IMR-90 (cell line): ENCODE data around the gene FBXL13. TPM values are rescaled to one million over a fixed set of nuclear protein-coding genes. Genes with fewer than 3 reads are reported as not detected.

Source experiments
- ATAC-seq: fragments of 200-7000 bp; cut with Tn5 transposase; 2 replicates; pipeline ENCODE4 v1.9.1; 2020; ENCODE audit warnings: low read depth, mild to moderate bottlenecking, moderate library complexity
- BruUV-seq: library from RNA; stranded (reverse); fragments of 400-500 nt; replicated peaks from 2 replicates; lab custom pipeline; 2021; lab: Mats Ljungman, UMichigan
- CTCF ChIA-PET: fragments of 300-600 bp; formaldehyde crosslinking; extraction: SDS; loops from one replicate; lab custom pipeline; 2021; ENCODE audit warnings: antibody characterized with exemption; lab: Yijun Ruan, JAX
- POLR2A ChIA-PET: fragments of 300-600 bp; sonication (Branson Sonifier 250); formaldehyde crosslinking; loops from one replicate; lab custom pipeline; 2022; ENCODE audit warnings: antibody characterized with exemption; ENCODE audit not compliant: unreplicated experiment; lab: Charles Lee
- DNase-seq: peaks from one replicate; pipeline ENCODE4 v3.0.0; 2013
- H2AFZ ChIP-seq: replicated peaks from 2 replicates; pipeline ENCODE3; 2013; ENCODE audit warnings: low read length, mild to moderate bottlenecking; ENCODE audit not compliant: poor library complexity
- H2AK5ac ChIP-seq: 2 replicates; pipeline ENCODE4 v1.6.1; 2013; ENCODE audit warnings: low read depth, low read length, inconsistent platforms
- H2AK9ac ChIP-seq: replicated peaks from 2 replicates; pipeline ENCODE3; 2013; ENCODE audit warnings: mild to moderate bottlenecking, low read depth, low read length, moderate library complexity; ENCODE audit not compliant: poor library complexity
- H2BK120ac ChIP-seq: 2 replicates; pipeline ENCODE4 v1.6.1; 2013; ENCODE audit warnings: low read depth, low read length, inconsistent platforms
- H2BK15ac ChIP-seq: 3 replicates; pipeline ENCODE4 v1.6.1; 2013; ENCODE audit warnings: low read depth, low read length, inconsistent platforms
- H2BK20ac ChIP-seq: 2 replicates; pipeline ENCODE4 v1.6.1; 2013; ENCODE audit warnings: low read depth, mild to moderate bottlenecking, inconsistent platforms, low read length, moderate library complexity
- H2BK5ac ChIP-seq: 2 replicates; pipeline ENCODE4 v1.6.1; 2013; ENCODE audit warnings: mild to moderate bottlenecking, low read depth, low read length, inconsistent platforms; ENCODE audit not compliant: poor library complexity, severe bottlenecking
- H3K14ac ChIP-seq: replicated peaks from 2 replicates; pipeline ENCODE4 v1.6.1; 2013; ENCODE audit warnings: low read depth, low read length, inconsistent platforms
- H3K18ac ChIP-seq: 2 replicates; pipeline ENCODE4 v1.6.1; 2013; ENCODE audit warnings: low read depth, low read length, control low read depth
- H3K23ac ChIP-seq: 2 replicates; pipeline ENCODE4 v1.6.1; 2013; ENCODE audit warnings: low read depth, low read length, inconsistent platforms
- H3K27ac ChIP-seq: 2 replicates; pipeline ENCODE4 v1.5.1; 2013; ENCODE audit warnings: mild to moderate bottlenecking, control low read depth, low read length; ENCODE audit not compliant: insufficient read depth
- H3K27me3 ChIP-seq: 2 replicates; pipeline ENCODE4 v1.6.1; 2013; ENCODE audit warnings: low read length; ENCODE audit not compliant: control insufficient read depth, insufficient read depth
- H3K36me3 ChIP-seq: 2 replicates; pipeline ENCODE4 v1.6.1; 2013; ENCODE audit warnings: low read length, mixed read lengths; ENCODE audit not compliant: control insufficient read depth, insufficient read depth
- H3K4ac ChIP-seq: 2 replicates; pipeline ENCODE4 v1.6.1; 2013; ENCODE audit warnings: low read depth, low read length, inconsistent platforms
- H3K4me1 ChIP-seq: 2 replicates; pipeline ENCODE4 v1.6.1; 2013; ENCODE audit warnings: low read length, mixed read lengths; ENCODE audit not compliant: control insufficient read depth, insufficient read depth
- H3K4me2 ChIP-seq: 2 replicates; pipeline ENCODE4 v1.6.1; 2013; ENCODE audit warnings: low read depth, mild to moderate bottlenecking, control low read depth, low read length, moderate library complexity
- H3K4me3 ChIP-seq: 2 replicates; pipeline ENCODE4 v1.5.1; 2013; ENCODE audit warnings: low read depth, mild to moderate bottlenecking, control low read depth, low read length, moderate library complexity; ENCODE audit not compliant: insufficient read depth
- H3K56ac ChIP-seq: 2 replicates; pipeline ENCODE4 v1.6.1; 2013; ENCODE audit warnings: low read length, inconsistent platforms; ENCODE audit not compliant: insufficient read depth; ENCODE audit errors: extremely low read depth
- H3K79me1 ChIP-seq, 2 experiments: 2 replicates each; pipeline ENCODE4 v1.6.1; 2013; ENCODE audit warnings: low read length in 2 of 2, inconsistent platforms in 1 of 2, low read depth in 1 of 2
- H3K9ac ChIP-seq: 2 replicates; pipeline ENCODE4 v1.6.1; 2013; ENCODE audit warnings: low read depth, low read length, control low read depth
- H3K9me1 ChIP-seq: 2 replicates; pipeline ENCODE4 v1.6.1; 2013; ENCODE audit warnings: low read length, inconsistent platforms; ENCODE audit not compliant: insufficient read depth
- H3K9me3 ChIP-seq: 2 replicates; pipeline ENCODE4 v1.6.1; 2013; ENCODE audit warnings: low read length; ENCODE audit not compliant: control insufficient read depth, insufficient read depth
- H4K20me1 ChIP-seq: 2 replicates; pipeline ENCODE4 v1.6.1; 2013; ENCODE audit warnings: low read length, inconsistent platforms; ENCODE audit not compliant: insufficient read depth
- H4K5ac ChIP-seq: 2 replicates; pipeline ENCODE4 v1.6.1; 2013; ENCODE audit warnings: mild to moderate bottlenecking, low read depth, low read length, control low read depth
- H4K8ac ChIP-seq, 2 experiments: 2 replicates each; pipeline ENCODE4 v1.6.1; 2013; ENCODE audit warnings: low read depth in 2 of 2, low read length in 2 of 2, control low read depth in 1 of 2, inconsistent platforms in 1 of 2
- H4K91ac ChIP-seq: 2 replicates; pipeline ENCODE4 v1.6.1; 2013; ENCODE audit warnings: low read depth, low read length, inconsistent platforms; ENCODE audit not compliant: insufficient read depth
- CHD1 ChIP-seq: IDR thresholded peaks from 2 replicates; pipeline ENCODE4 v1.6.1; 2012; ENCODE audit warnings: low read depth, low read length, improper control_type of control experiment
- CTCF ChIP-seq: conservative IDR thresholded peaks from 2 replicates; pipeline ENCODE4 v1.5.1; 2012; ENCODE audit warnings: mild to moderate bottlenecking, low read depth, low read length, improper control_type of control experiment
- FOS ChIP-seq: fragments of 150-350 bp; IDR thresholded peaks from 2 replicates; pipeline ENCODE4 v1.6.1; 2016; ENCODE audit warnings: low read depth, low read length
- MAFK ChIP-seq: IDR thresholded peaks from 2 replicates; pipeline ENCODE4 v1.6.1; 2012; ENCODE audit warnings: low read depth, low read length, improper control_type of control experiment
- MAZ ChIP-seq: IDR thresholded peaks from 2 replicates; pipeline ENCODE4 v1.6.1; 2012; ENCODE audit warnings: low read depth, mild to moderate bottlenecking, low read length, improper control_type of control experiment, moderate library complexity, borderline replicate concordance
- NFE2L2 ChIP-seq: fragments of 150-350 bp; IDR thresholded peaks from 2 replicates; pipeline ENCODE4 v1.6.1; 2016; ENCODE audit warnings: low read depth, mild to moderate bottlenecking, low read length
- POLR2A ChIP-seq: IDR thresholded peaks from 2 replicates; pipeline ENCODE4 v1.6.1; 2012; ENCODE audit warnings: mild to moderate bottlenecking, low read depth, low read length
- RAD21 ChIP-seq: IDR thresholded peaks from 2 replicates; pipeline ENCODE4 v1.6.1; 2012; ENCODE audit warnings: low read length, improper control_type of control experiment
- SMC3 ChIP-seq: fragments of 150-350 bp; IDR thresholded peaks from 2 replicates; pipeline ENCODE4 v1.6.1; 2016; ENCODE audit warnings: low read depth, mild to moderate bottlenecking, antibody characterized with exemption, low read length, moderate library complexity
- WGBS, 2 experiments: methylation state at CpG; one replicate each; pipeline versions ENCODE4 v1.1.5 to v1.1.7; 2013; ENCODE audit warnings: missing lambda C conversion rate in 2 of 2; ENCODE audit not compliant: insufficient read length in 1 of 2; ENCODE audit errors: extremely low coverage in 2 of 2; 5-methylcytosine and 5-hydroxymethylcytosine counted together
- dilution Hi-C: fragments of 300-500 bp; cut with HindIII; formaldehyde crosslinking; loops from one replicate; pipeline ENCODE4 v1.14.3; 2018; ENCODE audit warnings: low sequenced_read_pairs; ENCODE audit not compliant: unreplicated experiment
- in situ Hi-C: fragments of 300-500 bp; cut with MboI; formaldehyde crosslinking; loops from 3 replicates; pipeline ENCODE4 v1.14.3; 2019; ENCODE audit warnings: low sequenced_read_pairs, inconsistent platforms, mixed read lengths
- intact Hi-C: fragments of 100-400 bp; cut with micrococcal nuclease; formaldehyde crosslinking; loops from 2 replicates; pipeline ENCODE4 v1.10.0; 2022
- polyA plus RNA-seq, 3 experiments: library from polyadenylated mRNA; depleted of rRNA; stranded (reverse); fragments of >200 nt; gene quantifications; 2 replicates each; pipeline ENCODE4 v1.2.3, GENCODE V29; 2012; ENCODE audit warnings: low replicate concordance in 1 of 3
- total RNA-seq: library from RNA; depleted of rRNA; stranded (reverse); fragments of >200 nt; gene quantifications from 2 replicates; pipeline ENCODE4 v1.2.3, GENCODE V29; 2012

FBXL13 gene
- total and polyA plus RNA-seq, 2 of the 4 experiments (the other 2 are of a cell fraction), result 0.24 to 0.36 TPM

- H3K18ac ChIP-seq, result no peak overlapping the region
- ChIA-PET CTCF (no interaction called here), POLR2A (no interaction called here)
- no peak for TF ChIP-seq NFE2L2
- no peak for TF ChIP-seq POLR2A
- TF ChIP-seq FOS, result no peak
- TF ChIP-seq SMC3, result no peak
- no peak for TF ChIP-seq MAZ
- no peak for TF ChIP-seq MAFK
- TF ChIP-seq RAD21, result no peak
- no peak for TF ChIP-seq CHD1
- no peak for TF ChIP-seq CTCF
- H2BK15ac ChIP-seq, result no peak overlapping the region
- H3K14ac ChIP-seq, result no peak overlapping the region
- H3K27me3 ChIP-seq, result no peaks in the 10 kb centered on the region
- H4K5ac ChIP-seq, result no peak overlapping the region
- no peak overlapping the region for H2BK120ac ChIP-seq
- peaks cover 2% of the 10 kb centered on the region; the same call in 1 of the 2 replicates for H3K9me1 ChIP-seq
- H2AFZ ChIP-seq, result no peak overlapping the region
- H4K20me1 ChIP-seq, result no peaks in the 10 kb centered on the region
- no peaks in the 10 kb centered on the region for H3K36me3 ChIP-seq
- H3K4ac ChIP-seq, result no peak overlapping the region
- DNase-seq (no peak), ATAC-seq (no peak)
- H2BK20ac ChIP-seq, result no peak overlapping the region
- no peak overlapping the region for H3K4me3 ChIP-seq
- no peak overlapping the region for H2AK9ac ChIP-seq
- no peak overlapping the region for H3K4me2 ChIP-seq
- no peak overlapping the region for H3K23ac ChIP-seq
- WGBS, 2 experiments, result no CpG with 5 or more reads among the region's 5 CpGs
- BruUV-seq, result no TSS peak
- in situ Hi-C loops (no loop called here), intact Hi-C loops (no loop called here), dilution Hi-C loops (no loop called here)
- H3K27ac ChIP-seq, result no peak overlapping the region
- H3K79me1 ChIP-seq, result no peaks in the 10 kb centered on the region
- H3K9me3 ChIP-seq, result no peaks in the 10 kb centered on the region
- no peak overlapping the region for H3K9ac ChIP-seq
- H4K91ac ChIP-seq, result no peak overlapping the region
- H3K4me1 ChIP-seq, result peaks cover 4% of the 10 kb centered on the region; the same call in 1 of the 2 replicates
- H2BK5ac ChIP-seq, result no peak overlapping the region
- no peak overlapping the region for H4K8ac ChIP-seq
- no peak overlapping the region for H3K56ac ChIP-seq
- no peak overlapping the region for H2AK5ac ChIP-seq
These were observed 176.1 kb downstream of the FBXL13 start for GRCh38 chr7:102898532-102898859.
